ENCODE data around the gene SLX4.

SLX4 gene

GRCh38 chr16:3643095-3643730 lies 31.8 kb upstream of the SLX4 start:
- no peak for ATAC-seq
- TF ChIP-seq PATZ1 (CRISPR knock-in tag; IDR thresholded peaks at IDR 0.05; ENCODE audit: borderline replicate concordance) (no peak), CSDC2 (CRISPR knock-in tag; IDR thresholded peaks at IDR 0.05) (no peak), GLIS3 (CRISPR knock-in tag; IDR thresholded peaks at IDR 0.05) (no peak), CREB5 (CRISPR knock-in tag; IDR thresholded peaks at IDR 0.05; ENCODE audit: low read depth) (no peak), PPARA (CRISPR knock-in tag; IDR thresholded peaks at IDR 0.05; ENCODE audit: borderline replicate concordance) (no peak), ZFP30 (CRISPR knock-in tag; IDR thresholded peaks at IDR 0.05) (no peak), ZNF70 (CRISPR knock-in tag; IDR thresholded peaks at IDR 0.05) (no peak), ESRRG (CRISPR knock-in tag; IDR thresholded peaks at IDR 0.05) (no peak), RARB (CRISPR knock-in tag; IDR thresholded peaks at IDR 0.05) (no peak), TOX (CRISPR knock-in tag; IDR thresholded peaks at IDR 0.05; ENCODE audit: borderline replicate concordance) (no peak), ZFP3 (CRISPR knock-in tag; IDR thresholded peaks at IDR 0.05) (no peak)

GRCh38 chr16:3642397-3643094 lies 31.1 kb upstream of the SLX4 start:
- TF ChIP-seq TCF4 (CRISPR knock-in tag; IDR thresholded peaks at IDR 0.05; ENCODE audit: borderline replicate concordance) (0 out of 2 replicates have a peak, but pooled peaks have one; percentile 28), TSHZ2 (CRISPR knock-in tag; IDR thresholded peaks at IDR 0.05) (no peak), ZFP3 (CRISPR knock-in tag; IDR thresholded peaks at IDR 0.05) (peak; percentile 26; the same call in 1 of the 2 replicates)
- ATAC-seq: peak; percentile 93

GRCh38 chr16:3641801-3642396 lies 30.5 kb upstream of the SLX4 start:
- no peak for ATAC-seq
- no peak for TF ChIP-seq TOX (CRISPR knock-in tag; IDR thresholded peaks at IDR 0.05; ENCODE audit: borderline replicate concordance)
- TF ChIP-seq CSDC2 (CRISPR knock-in tag; IDR thresholded peaks at IDR 0.05): no peak
- TF ChIP-seq PPARA (CRISPR knock-in tag; IDR thresholded peaks at IDR 0.05; ENCODE audit: borderline replicate concordance): no peak
- TF ChIP-seq ARNTL (CRISPR knock-in tag; IDR thresholded peaks at IDR 0.05; ENCODE audit: borderline replicate concordance, low read depth): no peak
- no peak for TF ChIP-seq BACH2 (CRISPR knock-in tag; IDR thresholded peaks at IDR 0.05; ENCODE audit: borderline replicate concordance)
- no peak for TF ChIP-seq GLIS3 (CRISPR knock-in tag; IDR thresholded peaks at IDR 0.05)
- no peak for TF ChIP-seq OSR1 (CRISPR knock-in tag; IDR thresholded peaks at IDR 0.05)
- TF ChIP-seq TSHZ2 (CRISPR knock-in tag; IDR thresholded peaks at IDR 0.05): no peak
- no peak for TF ChIP-seq ISL1 (CRISPR knock-in tag; IDR thresholded peaks at IDR 0.05)
- TF ChIP-seq CSRNP3 (CRISPR knock-in tag; IDR thresholded peaks at IDR 0.05): no peak
- no peak for TF ChIP-seq PATZ1 (CRISPR knock-in tag; IDR thresholded peaks at IDR 0.05; ENCODE audit: borderline replicate concordance)
- TF ChIP-seq RARB (CRISPR knock-in tag; IDR thresholded peaks at IDR 0.05): no peak
- no peak for TF ChIP-seq ESRRG (CRISPR knock-in tag; IDR thresholded peaks at IDR 0.05)
- TF ChIP-seq ZNF565 (CRISPR knock-in tag; conservative IDR thresholded peaks at IDR 0.05; ENCODE audit: low read depth): no peak
- TF ChIP-seq ZC3H10 (CRISPR knock-in tag; IDR thresholded peaks at IDR 0.05): no peak
- no peak for TF ChIP-seq ZFP30 (CRISPR knock-in tag; IDR thresholded peaks at IDR 0.05)
- TF ChIP-seq TCF4 (CRISPR knock-in tag; IDR thresholded peaks at IDR 0.05; ENCODE audit: borderline replicate concordance): no peak
- no peak for TF ChIP-seq ZNF8 (CRISPR knock-in tag; IDR thresholded peaks at IDR 0.05)
- TF ChIP-seq CREB5 (CRISPR knock-in tag; IDR thresholded peaks at IDR 0.05; ENCODE audit: low read depth): no peak
